Epithelial cell of alveolus of lung (primary cell): ENCODE data around the gene ZNF454. TPM values are rescaled to one million over a fixed set of nuclear protein-coding genes. Genes with fewer than 3 reads are reported as not detected.

ENCODE experiments used
- total RNA-seq: library from RNA; depleted of rRNA; stranded (reverse); fragments of >200 nt; gene quantifications from 2 replicates; pipeline ENCODE4 v1.2.1, GENCODE V29; 2015

The ZNF454 gene
- total RNA-seq, result 1.2 and 6.2 TPM in 2 replicates

GRCh38 chr5:178940569-178941360 lies at the start of gene ZNF454:
Gene ZNF454, plus strand, starts transcription at chr5:178941198. Its CDS starts 1,594 bp downstream, at chr5:178942792.

DNA sequence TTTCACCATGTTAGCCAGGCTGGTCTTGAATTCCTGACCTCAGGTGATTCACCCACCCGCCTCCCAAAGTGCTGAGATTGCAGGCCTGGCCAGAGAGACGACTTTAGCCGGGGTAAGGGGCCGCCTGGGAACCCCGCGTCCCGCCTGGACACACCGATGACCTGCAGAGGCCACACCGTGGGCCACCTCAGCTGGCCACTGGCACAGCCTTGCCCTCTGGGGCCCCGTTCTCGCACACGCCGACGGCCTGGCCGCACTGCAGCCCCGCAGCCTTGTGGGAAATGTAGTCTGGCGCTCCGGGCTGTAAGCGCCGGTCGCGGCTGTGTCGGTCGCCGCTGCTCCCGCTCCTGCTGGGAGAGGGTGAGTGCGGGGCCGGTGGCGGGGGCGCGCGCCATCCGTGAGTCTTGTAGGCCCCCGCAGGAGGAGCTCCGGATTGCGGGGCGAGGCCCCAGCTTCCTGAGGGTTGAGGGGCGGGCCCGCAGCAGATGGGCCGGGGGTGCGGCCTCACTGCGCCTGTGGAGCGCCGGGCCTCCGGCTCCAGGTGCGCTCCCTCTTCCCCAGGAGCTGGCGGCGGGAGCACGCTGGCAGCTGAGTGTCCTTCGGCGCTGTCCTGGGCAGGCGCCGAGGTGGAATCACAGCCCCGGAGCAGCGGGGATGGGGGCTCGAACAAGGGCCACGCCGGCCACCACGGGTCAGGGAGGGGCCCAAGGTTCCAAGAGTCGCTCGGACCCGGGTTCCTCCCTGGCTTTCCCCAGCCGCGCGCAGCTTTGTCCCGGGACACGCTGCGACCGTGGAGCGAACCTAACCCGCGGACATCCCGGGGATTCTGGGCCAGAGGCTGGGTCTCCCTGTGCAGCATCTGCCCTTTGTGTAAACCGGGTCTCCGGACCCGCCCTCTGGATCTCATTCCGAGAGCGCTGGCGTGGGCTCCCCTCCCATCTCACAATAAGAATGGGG lies 45.1 kb upstream of the ZNF454 start, which contains the start of gene ZFP2:
Gene ZFP2, plus strand, starts transcription at position 299 of the 957 bp plus-strand sequence. CDS start 35,401 bp downstream, outside the sequence.

DNA sequence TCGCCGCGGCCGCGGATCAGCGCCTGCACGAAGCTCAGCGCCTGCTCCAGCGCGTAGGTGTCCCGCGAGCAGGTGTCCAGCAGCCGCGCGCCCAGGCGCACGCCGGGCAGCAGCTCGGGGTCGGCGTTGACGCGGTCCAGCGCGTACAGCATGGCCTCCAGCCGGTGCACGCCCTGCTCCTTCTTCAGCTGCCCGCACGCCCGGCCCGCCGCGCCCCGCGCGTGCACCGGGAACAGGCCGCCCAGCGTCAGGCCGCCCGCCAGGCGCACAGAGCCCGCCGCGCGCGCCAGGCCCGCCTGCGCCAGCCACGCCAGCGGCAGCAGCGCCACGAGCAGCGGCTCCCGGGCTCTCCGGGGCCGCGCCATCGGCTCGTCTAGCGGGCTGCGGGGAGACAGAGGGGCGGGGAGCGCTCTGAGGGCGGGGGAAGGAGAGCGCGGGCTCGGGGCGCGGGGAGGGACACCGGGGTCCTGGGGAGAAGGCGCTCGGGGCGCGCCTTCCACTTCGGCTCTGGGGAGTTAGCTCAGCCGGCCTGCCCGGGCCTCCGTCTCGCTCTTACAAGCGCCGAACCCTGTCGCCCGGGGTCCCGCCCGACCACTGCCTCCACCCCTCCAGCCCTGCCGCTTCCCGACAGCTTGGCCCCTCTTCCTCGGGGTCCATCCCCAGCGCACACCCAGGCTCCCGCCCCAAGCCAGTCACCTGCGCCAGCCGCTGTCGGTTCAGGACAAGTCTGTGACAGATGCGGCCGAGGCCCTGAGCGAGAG lies 53.8 kb downstream of the ZNF454 start, which contains the start of gene GRM6:
Gene GRM6, minus strand, starts transcription at position 741 of the 761 bp plus-strand sequence. Its CDS starts 376 bp downstream, at position 365.

Other genes starting within 250 kb of the ZNF454 start
- gene ZNF354A, start 210.5 kb upstream of the ZNF454 start, total RNA-seq, result 5.0 and 8.9 TPM in 2 replicates
- 2.7 and 5.0 TPM in 2 replicates for gene ZNF354B, start 81.2 kb upstream of the ZNF454 start, total RNA-seq
- gene ZFP2, start 45.3 kb upstream of the ZNF454 start, total RNA-seq, result 0.39 and 2.2 TPM in 2 replicates
- gene GRM6, start 54.1 kb downstream of the ZNF454 start, total RNA-seq, result not detected in 2 replicates
- 2.1 and 3.9 TPM in 2 replicates for gene ZNF879, start 82.6 kb downstream of the ZNF454 start, total RNA-seq
- gene ZNF354C, start 119.2 kb downstream of the ZNF454 start, total RNA-seq, result 3.9 and 8.4 TPM in 2 replicates